Measurements from ENCODE around the gene ZFYVE21.
A peak's percentile ranks its signal among the peaks of the same experiment; 100 is the strongest.
"Not testable (repeated sequence)": the region's sequence is repeated elsewhere in the genome, so short reads cannot be mapped to it uniquely, and the experiment has no call there.

The ZFYVE21 gene

GRCh38 chr14:103685276-103686211, 30.1 kb upstream of the ZFYVE21 start:
- no peak for TF ChIP-seq CTCF (IDR thresholded peaks at IDR 0.05; ENCODE audit: low read depth, low read length, missing control alignments)
- DNase-seq (ENCODE audit: low read depth), result no peak
- H3K4me3 ChIP-seq (ENCODE audit: low read depth, low read length), result no peak overlapping the region

GRCh38 chr14:103686831-103687485, 28.7 kb upstream of the ZFYVE21 start:
- no peak overlapping the region for H3K4me3 ChIP-seq (ENCODE audit: low read depth, low read length)
- TF ChIP-seq CTCF (IDR thresholded peaks at IDR 0.05; ENCODE audit: low read depth, low read length, missing control alignments), result no peak
- no peak for DNase-seq (ENCODE audit: low read depth)

GRCh38 chr14:103687712-103688111, 27.9 kb upstream of the ZFYVE21 start:
- no peak for DNase-seq (ENCODE audit: low read depth)
- no peak for TF ChIP-seq CTCF (IDR thresholded peaks at IDR 0.05; ENCODE audit: low read depth, low read length, missing control alignments)
- no peak overlapping the region for H3K4me3 ChIP-seq (ENCODE audit: low read depth, low read length)

GRCh38 chr14:103688441-103688840, 27.2 kb upstream of the ZFYVE21 start:
- H3K4me3 ChIP-seq (ENCODE audit: low read depth, low read length), result no peak overlapping the region
- no peak for DNase-seq (ENCODE audit: low read depth)
- no peak for TF ChIP-seq CTCF (IDR thresholded peaks at IDR 0.05; ENCODE audit: low read depth, low read length, missing control alignments)

GRCh38 chr14:103688906-103689902, 26.4 kb upstream of the ZFYVE21 start:
- TF ChIP-seq CTCF (IDR thresholded peaks at IDR 0.05; ENCODE audit: low read depth, low read length, missing control alignments), result no peak
- peak overlapping the region; percentile 56 for H3K4me3 ChIP-seq (ENCODE audit: low read depth, low read length)
- peak; percentile 89 for DNase-seq (ENCODE audit: low read depth)

GRCh38 chr14:103690332-103690731, 25.3 kb upstream of the ZFYVE21 start:
- no peak for TF ChIP-seq CTCF (IDR thresholded peaks at IDR 0.05; ENCODE audit: low read depth, low read length, missing control alignments)
- peak overlapping the region; percentile 56 for H3K4me3 ChIP-seq (ENCODE audit: low read depth, low read length)
- DNase-seq (ENCODE audit: low read depth), result no peak

- H3K4me3 ChIP-seq (ENCODE audit: low read depth, low read length), result not testable (repeated sequence)
Observed at GRCh38 chr14:103691655-103692054, 24.0 kb upstream of the ZFYVE21 start.

More at GRCh38 chr14:103691655-103692054, 24.0 kb upstream of the ZFYVE21 start:
- DNase-seq (ENCODE audit: low read depth), result peak; percentile 47

All from GM12864 (cell line).